ENCODE measurements around the gene SST. TPM values are rescaled to one million over a fixed set of nuclear protein-coding genes. Genes with fewer than 3 reads are reported as not detected.

SST gene
- polyA plus RNA-seq, 3 donors = not detected

GRCh38 chr3:187702507-187703033, 32.4 kb upstream of the SST start, which contains the start of gene RTP2:
Gene RTP2, minus strand, starts transcription at chr3:187702557. Its CDS starts 429 bp downstream, at chr3:187702128.
- intact Hi-C loops (cut with micrococcal nuclease) = no loop called here
- Histone ChIP-seq H3K9ac (ENCODE audit: insufficient read depth, low read length, poor library complexity, severe bottlenecking) (no peak within 1 kb of the TSS), H4K20me1 (ENCODE audit: insufficient read depth, low read length) (no peaks in the 10 kb centered on the region), H3K36me3 (replicated peaks in 1 of 2; ENCODE audit: control insufficient read depth in 1 of 2, insufficient read depth in 2 of 2, low read length in 2 of 2) (no peaks in the 10 kb centered on the region), H3K27ac (ENCODE audit: low read depth in 1 of 2, low read length in 2 of 2) (no peak within 1 kb of the TSS), H3K27me3 (ENCODE audit: control insufficient read depth in 2 of 2, insufficient read depth in 2 of 2, low read length in 2 of 2) (no peaks in the 10 kb centered on the region), H3K79me2 (ENCODE audit: insufficient read depth, low read length) (no peaks in the 10 kb centered on the region), H3K9me3 (replicated peaks in 1 of 2; ENCODE audit: control insufficient read depth in 1 of 2, insufficient read depth in 1 of 2, low read length in 2 of 2) (no peaks in the 10 kb centered on the region), H3K4me2 (replicated peaks; ENCODE audit: extremely low read depth, low read length, poor library complexity, severe bottlenecking) (no peak within 1 kb of the TSS), H2AFZ (ENCODE audit: insufficient read depth, low read depth, low read length, poor library complexity, severe bottlenecking) (no peak within 1 kb of the TSS), H3K4me3 (replicated peaks in 1 of 3; ENCODE audit: low read depth in 2 of 3, low read length in 3 of 3) (no peak within 1 kb of the TSS), H3K4me1 (ENCODE audit: control insufficient read depth in 1 of 2, insufficient read depth in 2 of 2, low read length in 2 of 2) (peaks cover 0 to 5% of the 10 kb centered on the region in 2 donors)
- WGBS (ENCODE audit: insufficient coverage) = 100% methylated on average over 1 of the region's 4 CpGs
- H3K27ac Mint-ChIP-seq = peak within 1 kb of the TSS in 2 of 7 donors; percentile 27 to 33
- peaks cover 0 to 4% (median 1%) of the 10 kb centered on the region in 3 donors for H3K27me3 Mint-ChIP-seq (ENCODE audit: low read depth in 3 of 3)
- TF ChIP-seq CTCF (IDR thresholded peaks at IDR 0.05) = no peak
- H3K9me3 Mint-ChIP-seq = no peaks in the 10 kb centered on the region
- peaks cover 8% of the 10 kb centered on the region for H3K4me1 Mint-ChIP-seq
- H3K4me3 Mint-ChIP-seq = peak within 1 kb of the TSS in 1 of 2 donors; percentile 42
- H3K36me3 Mint-ChIP-seq = no peaks in the 10 kb centered on the region
- DNase-seq = no peak

GRCh38 chr3:187700249-187700648, 30.1 kb upstream of the SST start:
- intact Hi-C loops (cut with micrococcal nuclease) = no loop called here
- H3K79me2 ChIP-seq (ENCODE audit: insufficient read depth, low read length) = no peaks in the 10 kb centered on the region
- H3K27ac Mint-ChIP-seq = no peak overlapping the region
- peaks cover 3% of the 10 kb centered on the region for H3K4me1 Mint-ChIP-seq
- no peaks in the 10 kb centered on the region for H4K20me1 ChIP-seq (ENCODE audit: insufficient read depth, low read length)
- H3K27me3 ChIP-seq (ENCODE audit: control insufficient read depth in 2 of 2, insufficient read depth in 2 of 2, low read length in 2 of 2) = no peaks in the 10 kb centered on the region
- no peaks in the 10 kb centered on the region for H3K4me1 ChIP-seq (ENCODE audit: control insufficient read depth in 1 of 2, insufficient read depth in 2 of 2, low read length in 2 of 2)
- peaks cover 5 to 8% (median 6%) of the 10 kb centered on the region in 3 donors for H3K27me3 Mint-ChIP-seq (ENCODE audit: low read depth in 3 of 3)
- H3K27ac ChIP-seq (ENCODE audit: low read depth in 1 of 2, low read length in 2 of 2) = no peak overlapping the region
- no peak overlapping the region for H2AFZ ChIP-seq (ENCODE audit: insufficient read depth, low read depth, low read length, poor library complexity, severe bottlenecking)
- no peak overlapping the region for H3K4me3 ChIP-seq (replicated peaks in 1 of 3; ENCODE audit: low read depth in 2 of 3, low read length in 3 of 3)
- no peak overlapping the region for H3K4me3 Mint-ChIP-seq
- H3K9ac ChIP-seq (ENCODE audit: insufficient read depth, low read length, poor library complexity, severe bottlenecking) = no peak overlapping the region
- H3K4me2 ChIP-seq (replicated peaks; ENCODE audit: extremely low read depth, low read length, poor library complexity, severe bottlenecking) = no peak overlapping the region
- no peak for TF ChIP-seq CTCF (IDR thresholded peaks at IDR 0.05)
- whole genome bisulfite sequencing (ENCODE audit: insufficient coverage) = 79% methylated on average over 2 of the region's 2 CpGs
- H3K9me3 Mint-ChIP-seq = peaks cover 0 to 2% (median 0%) of the 10 kb centered on the region in 7 donors
- H3K36me3 Mint-ChIP-seq = no peaks in the 10 kb centered on the region
- H3K36me3 ChIP-seq (replicated peaks in 1 of 2; ENCODE audit: control insufficient read depth in 1 of 2, insufficient read depth in 2 of 2, low read length in 2 of 2) = no peaks in the 10 kb centered on the region
- no peaks in the 10 kb centered on the region for H3K9me3 ChIP-seq (replicated peaks in 1 of 2; ENCODE audit: control insufficient read depth in 1 of 2, insufficient read depth in 1 of 2, low read length in 2 of 2)
- DNase-seq = no peak
